Thyroid gland (tissue), 4 donors: ENCODE measurements around the gene PROKR2.

Source experiments
- POLR2A ChIP-seq, 2 donors: fragments of 450-650 bp; IDR thresholded peaks; one replicate each; pipeline ENCODE4 v1.6.1; 2017; ENCODE audit warnings: antibody characterized with exemption in 2 of 2, mild to moderate bottlenecking in 2 of 2, moderate library complexity in 1 of 2
- TF ChIP-seq, protein P1 (sequence below), 6 experiments: fragments of 200-600 bp in 3 of 6; fragments of 450-650 bp in 3 of 6; sonication (generic) in 3 of 6; IDR thresholded peaks; one replicate each; pipeline ENCODE4 v1.5.1; 2016 to 2019; ENCODE audit warnings: antibody characterized with exemption in 6 of 6, mild to moderate bottlenecking in 2 of 6, inconsistent platforms in 1 of 6, moderate library complexity in 1 of 6

DNA sequence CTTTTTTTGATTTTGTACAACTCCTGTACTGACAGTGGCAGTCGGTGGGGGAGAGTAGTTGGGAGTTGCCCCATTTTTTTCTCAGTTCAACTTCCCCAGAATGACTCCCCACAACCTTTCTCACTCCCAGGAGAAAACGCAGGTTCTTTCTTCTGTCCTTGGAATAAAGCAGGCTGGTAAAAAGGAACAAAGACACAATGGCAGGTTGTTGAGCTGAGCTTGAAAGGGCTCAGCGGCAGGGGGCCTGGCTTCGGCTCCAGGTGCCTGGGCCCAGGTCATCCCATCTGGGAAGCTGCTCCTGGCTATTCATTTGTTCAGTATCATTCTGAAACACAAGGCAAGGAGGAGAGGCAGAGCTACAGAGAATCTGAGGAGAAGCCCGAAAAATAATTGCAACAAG lies 46.2 kb downstream of the PROKR2 start:
- TF ChIP-seq, protein P1, sequence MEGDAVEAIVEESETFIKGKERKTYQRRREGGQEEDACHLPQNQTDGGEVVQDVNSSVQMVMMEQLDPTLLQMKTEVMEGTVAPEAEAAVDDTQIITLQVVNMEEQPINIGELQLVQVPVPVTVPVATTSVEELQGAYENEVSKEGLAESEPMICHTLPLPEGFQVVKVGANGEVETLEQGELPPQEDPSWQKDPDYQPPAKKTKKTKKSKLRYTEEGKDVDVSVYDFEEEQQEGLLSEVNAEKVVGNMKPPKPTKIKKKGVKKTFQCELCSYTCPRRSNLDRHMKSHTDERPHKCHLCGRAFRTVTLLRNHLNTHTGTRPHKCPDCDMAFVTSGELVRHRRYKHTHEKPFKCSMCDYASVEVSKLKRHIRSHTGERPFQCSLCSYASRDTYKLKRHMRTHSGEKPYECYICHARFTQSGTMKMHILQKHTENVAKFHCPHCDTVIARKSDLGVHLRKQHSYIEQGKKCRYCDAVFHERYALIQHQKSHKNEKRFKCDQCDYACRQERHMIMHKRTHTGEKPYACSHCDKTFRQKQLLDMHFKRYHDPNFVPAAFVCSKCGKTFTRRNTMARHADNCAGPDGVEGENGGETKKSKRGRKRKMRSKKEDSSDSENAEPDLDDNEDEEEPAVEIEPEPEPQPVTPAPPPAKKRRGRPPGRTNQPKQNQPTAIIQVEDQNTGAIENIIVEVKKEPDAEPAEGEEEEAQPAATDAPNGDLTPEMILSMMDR (IDR thresholded peaks at IDR 0.05) = no peak
- TF ChIP-seq POLR2A (IDR thresholded peaks at IDR 0.05) = no peak
